Spleen (tissue), 11 donors: Measurements from ENCODE around the gene SLC2A2. TPM values are rescaled to one million over a fixed set of nuclear protein-coding genes. Genes with fewer than 3 reads are reported as not detected.
"Not testable (repeated sequence)": the region's sequence is repeated elsewhere in the genome, so short reads cannot be mapped to it uniquely, and the experiment has no call there.

Experiments used
- DNase-seq: peaks from one replicate; pipeline ENCODE4 v3.0.0-alpha.2; 2020
- H3K27ac ChIP-seq, 8 donors: fragments of 200-600 bp; sonication (generic) in 7 of 8; 1 replicate in 4 of 8; 2 replicates in 4 of 8; pipeline versions ENCODE4 v1.5.0 to v1.8.0; 2016 to 2021; ENCODE audit warnings: inconsistent platforms in 4 of 8, mild to moderate bottlenecking in 4 of 8, moderate library complexity in 1 of 8
- H3K27me3 ChIP-seq, 7 donors: fragments of 200-600 bp; sonication (generic) in 6 of 7; replicated peaks in 1 of 7; 1 replicate in 4 of 7; 2 replicates in 3 of 7; pipeline versions ENCODE4 v1.5.0 to v1.8.0; 2016 to 2021; ENCODE audit warnings: inconsistent platforms in 3 of 7, mild to moderate bottlenecking in 1 of 7
- H3K36me3 ChIP-seq, 6 donors: fragments of 200-600 bp; sonication (generic) in 5 of 6; 1 replicate in 4 of 6; 2 replicates in 2 of 6; pipeline versions ENCODE4 v1.5.0 to v1.8.0; 2016 to 2021; ENCODE audit warnings: inconsistent platforms in 2 of 6
- H3K4me1 ChIP-seq, 6 donors: fragments of 200-600 bp; sonication (generic) in 5 of 6; 1 replicate in 3 of 6; 2 replicates in 3 of 6; pipeline versions ENCODE4 v1.5.0 to v1.8.0; 2016 to 2021; ENCODE audit warnings: inconsistent platforms in 3 of 6
- H3K4me3 ChIP-seq, 8 donors: fragments of 200-600 bp; sonication (generic) in 7 of 8; 1 replicate in 4 of 8; 2 replicates in 4 of 8; pipeline versions ENCODE4 v1.5.0 to v1.8.0; 2016 to 2021; ENCODE audit warnings: inconsistent platforms in 4 of 8, mild to moderate bottlenecking in 4 of 8, moderate library complexity in 2 of 8
- H3K9me3 ChIP-seq, 8 donors: fragments of 200-600 bp; sonication (generic) in 7 of 8; 1 replicate in 4 of 8; 2 replicates in 4 of 8; pipeline versions ENCODE4 v1.5.0 to v1.8.0; 2016 to 2021; ENCODE audit warnings: inconsistent platforms in 4 of 8
- CTCF ChIP-seq, 11 experiments: fragments of 200-600 bp in 7 of 11; fragments of 450-650 bp in 4 of 11; sonication (generic) in 4 of 11; IDR thresholded peaks in 8 of 11; conservative IDR thresholded peaks in 3 of 11; 1 replicate in 7 of 11; 2 replicates in 4 of 11; pipeline versions ENCODE4 v1.4.0 to v1.8.0; 2016 to 2021; ENCODE audit warnings: antibody characterized with exemption in 11 of 11, inconsistent platforms in 4 of 11, mild to moderate bottlenecking in 1 of 11
- POLR2A ChIP-seq, 3 donors: fragments of 450-650 bp; IDR thresholded peaks; one replicate each; pipeline ENCODE4 v1.5.1; 2017; ENCODE audit warnings: antibody characterized with exemption in 3 of 3, mild to moderate bottlenecking in 1 of 3
- POLR2AphosphoS5 ChIP-seq, 3 donors: sonication (generic); formaldehyde crosslinking; IDR thresholded peaks; one replicate each; pipeline ENCODE4 v1.5.1; 2017; ENCODE audit warnings: antibody characterized with exemption in 3 of 3
- WGBS, 5 donors: extraction: QIAGEN DNeasy Blood & Tissue Kit in 3 of 5; methylation state at CpG; one replicate each; pipeline versions ENCODE4 v1.1.5 to v1.1.7; 2013 to 2018; 5-methylcytosine and 5-hydroxymethylcytosine counted together
- intact Hi-C: fragments of 100-400 bp; cut with DNase I; formaldehyde crosslinking; loops from one replicate; pipeline ENCODE4 v1.15.0; 2023; ENCODE audit warnings: low total_unique reads
- polyA plus RNA-seq, 3 donors: library from polyadenylated mRNA; stranded (reverse); fragments of 200-250 nt; gene quantifications; one replicate each; pipeline ENCODE4 v1.2.1, GENCODE V29; 2013
- total RNA-seq, 7 donors: library from RNA; depleted of rRNA in 3 of 7; stranded (reverse); fragments of >200 nt in 3 of 7; fragmentation: NEBNext Ultra II Directional in 4 of 7; extraction: Animal tissue kit (Norgen Biotek cat#: 25700) in 4 of 7; gene quantifications; one replicate each; pipeline versions ENCODE4 v1.1.0 to v1.2.1, GENCODE V29; 2016 to 2021
- donor health status: healthy with polysubstance abuse.
- donor health status: DM: no; HTN: no; CAD: no; lungs with moderate emphysema.
- donor health status: DM: no; HTN: no; CAD: no.
- donor health status: Bipolar disorder and iron deficiency.
- donor health status: healthy.
- donor health status: DM: no; HTN: no; CAD: no.
- donor health status: DM: yes; HTN: yes; CAD: no.

The SLC2A2 gene
- total and polyA plus RNA-seq, 10 donors: not detected

GRCh38 chr3:170977949-170978745, 48.4 kb downstream of the SLC2A2 start:
- H3K4me3 ChIP-seq: no peak overlapping the region
- no peak overlapping the region for H3K27ac ChIP-seq
- H3K27me3 ChIP-seq: peaks cover 0 to 8% (median 0%) of the 10 kb centered on the region in 7 donors
- 75 to 90% (median 86%) methylated on average over 11 of the region's 11 CpGs for WGBS, 5 donors
- no peak for TF ChIP-seq POLR2A (IDR thresholded peaks at IDR 0.05)
- TF ChIP-seq POLR2AphosphoS5 (IDR thresholded peaks at IDR 0.05): no peak
- no peak for TF ChIP-seq CTCF (IDR thresholded peaks at IDR 0.05 in 8 of 11, conservative IDR thresholded peaks at IDR 0.05 in 3 of 11)
- H3K4me1 ChIP-seq: no peaks in the 10 kb centered on the region
- no peaks in the 10 kb centered on the region for H3K9me3 ChIP-seq
- H3K36me3 ChIP-seq: no peaks in the 10 kb centered on the region
- no peak for DNase-seq
- intact Hi-C loops: no loop called here

- H3K4me3 ChIP-seq: no peak overlapping the region
- intact Hi-C loops: no loop called here
- no peak for DNase-seq
- H3K9me3 ChIP-seq: no peaks in the 10 kb centered on the region
- H3K27me3 ChIP-seq: peaks cover 0 to 8% (median 0%) of the 10 kb centered on the region in 7 donors
- H3K36me3 ChIP-seq: no peaks in the 10 kb centered on the region
- H3K27ac ChIP-seq: no peak overlapping the region
- WGBS, 5 donors: 71 to 96% (median 82%) methylated on average over 4 of the region's 4 CpGs
- TF ChIP-seq CTCF (IDR thresholded peaks at IDR 0.05 in 8 of 11, conservative IDR thresholded peaks at IDR 0.05 in 3 of 11): no peak
- no peak for TF ChIP-seq POLR2A (IDR thresholded peaks at IDR 0.05)
- no peak for TF ChIP-seq POLR2AphosphoS5 (IDR thresholded peaks at IDR 0.05)
- H3K4me1 ChIP-seq: no peaks in the 10 kb centered on the region
These were observed 50.4 kb downstream of the SLC2A2 start for GRCh38 chr3:170976190-170976519.

- Histone ChIP-seq H3K27me3 (peaks cover 0 to 8% (median 0%) of the 10 kb centered on the region in 7 donors), H3K9me3 (no peaks in the 10 kb centered on the region), H3K4me1 (no peaks in the 10 kb centered on the region), H3K27ac (no peak overlapping the region), H3K36me3 (no peaks in the 10 kb centered on the region), H3K4me3 (no peak overlapping the region)
- intact Hi-C loops: no loop called here
- TF ChIP-seq POLR2AphosphoS5 (IDR thresholded peaks at IDR 0.05) (no peak), CTCF (IDR thresholded peaks at IDR 0.05 in 8 of 11, conservative IDR thresholded peaks at IDR 0.05 in 3 of 11) (no peak), POLR2A (IDR thresholded peaks at IDR 0.05) (no peak)
- no peak for DNase-seq
- 85 to 95% (median 89%) methylated on average over 15 to 16 of the region's 16 CpGs for whole genome bisulfite sequencing, 5 donors
These were observed 51.0 kb downstream of the SLC2A2 start for GRCh38 chr3:170975283-170976189.

GRCh38 chr3:170974872-170975271, 51.6 kb downstream of the SLC2A2 start:
- peaks cover 0 to 8% (median 0%) of the 10 kb centered on the region in 7 donors for H3K27me3 ChIP-seq
- no peak overlapping the region for H3K27ac ChIP-seq
- no peak for DNase-seq
- intact Hi-C loops: no loop called here
- 70 to 85% (median 81%) methylated on average over 5 to 9 of the region's 9 CpGs for WGBS, 5 donors
- no peaks in the 10 kb centered on the region for H3K9me3 ChIP-seq
- H3K4me3 ChIP-seq: no peak overlapping the region
- H3K4me1 ChIP-seq: no peaks in the 10 kb centered on the region
- TF ChIP-seq CTCF (IDR thresholded peaks at IDR 0.05 in 8 of 11, conservative IDR thresholded peaks at IDR 0.05 in 3 of 11): no peak
- no peak for TF ChIP-seq POLR2A (IDR thresholded peaks at IDR 0.05)
- no peak for TF ChIP-seq POLR2AphosphoS5 (IDR thresholded peaks at IDR 0.05)
- no peaks in the 10 kb centered on the region for H3K36me3 ChIP-seq

GRCh38 chr3:170972917-170973316, 53.6 kb downstream of the SLC2A2 start:
- H3K4me3 ChIP-seq, H3K27me3 ChIP-seq, H3K27ac ChIP-seq, DNase-seq, H3K36me3 ChIP-seq, intact Hi-C loops, H3K9me3 ChIP-seq, H3K4me1 ChIP-seq: not testable (repeated sequence)
